Measurements from ENCODE around the gene ARHGAP15.

Gene ARHGAP15

DNA sequence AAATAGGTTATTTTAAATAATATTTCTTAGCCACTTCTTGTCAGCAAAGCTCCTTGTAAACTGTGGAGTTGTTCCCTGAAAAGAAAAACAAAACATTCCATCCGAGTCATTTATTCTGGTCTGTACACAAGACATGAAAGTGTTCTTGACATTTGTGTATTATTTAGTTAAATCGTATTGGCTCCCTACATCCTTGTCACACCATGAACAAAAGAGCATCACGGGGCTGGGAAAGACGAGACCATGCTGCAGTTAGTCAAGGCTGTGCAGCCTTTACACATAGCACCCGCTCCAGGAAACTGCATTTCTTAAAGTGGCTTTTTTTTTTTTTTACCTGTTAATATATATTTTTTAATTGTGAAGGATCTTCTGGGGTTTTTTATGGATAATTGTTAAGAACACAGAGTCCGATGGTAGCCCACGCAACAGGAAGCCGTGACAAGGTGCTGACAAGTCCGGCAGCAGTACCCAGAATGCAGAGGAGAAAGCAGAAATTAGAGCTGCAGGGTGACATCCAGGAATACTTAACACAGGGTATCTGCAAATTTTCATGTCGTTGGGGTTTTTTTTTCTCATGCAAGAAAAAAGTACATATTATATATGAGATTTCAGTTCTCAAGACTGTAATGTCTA, 588.4 kb downstream of the ARHGAP15 start:
- TF ChIP-seq L3MBTL2 (conservative IDR thresholded peaks at IDR 0.05): no peak
- TF ChIP-seq BHLHE40 (IDR thresholded peaks at IDR 0.05; ENCODE audit: borderline replicate concordance): no peak
- TF ChIP-seq, protein P1, sequence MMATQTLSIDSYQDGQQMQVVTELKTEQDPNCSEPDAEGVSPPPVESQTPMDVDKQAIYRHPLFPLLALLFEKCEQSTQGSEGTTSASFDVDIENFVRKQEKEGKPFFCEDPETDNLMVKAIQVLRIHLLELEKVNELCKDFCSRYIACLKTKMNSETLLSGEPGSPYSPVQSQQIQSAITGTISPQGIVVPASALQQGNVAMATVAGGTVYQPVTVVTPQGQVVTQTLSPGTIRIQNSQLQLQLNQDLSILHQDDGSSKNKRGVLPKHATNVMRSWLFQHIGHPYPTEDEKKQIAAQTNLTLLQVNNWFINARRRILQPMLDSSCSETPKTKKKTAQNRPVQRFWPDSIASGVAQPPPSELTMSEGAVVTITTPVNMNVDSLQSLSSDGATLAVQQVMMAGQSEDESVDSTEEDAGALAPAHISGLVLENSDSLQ (IDR thresholded peaks at IDR 0.05): no peak
- no peak for TF ChIP-seq LEF1 (IDR thresholded peaks at IDR 0.05; ENCODE audit: borderline replicate concordance)
- TF ChIP-seq SP1 (IDR thresholded peaks at IDR 0.05): no peak
- TF ChIP-seq ELF4 (IDR thresholded peaks at IDR 0.05): no peak
- no peak for TF ChIP-seq CTBP1 (IDR thresholded peaks at IDR 0.05; ENCODE audit: borderline replicate concordance)
- no peak for TF ChIP-seq FOXA1 (IDR thresholded peaks at IDR 0.05)
- TF ChIP-seq ARNT (IDR thresholded peaks at IDR 0.05): no peak
- no peak for DNase-seq (ENCODE audit: extremely low spot score)
- ChIA-PET POLR2A (no interaction called here), CTCF (interaction anchor here (1.0 kb wide), 1 partner anchor 24 kb away, joined by 3 read pairs; no protein-coding TSS in a partner anchor)

DNA sequence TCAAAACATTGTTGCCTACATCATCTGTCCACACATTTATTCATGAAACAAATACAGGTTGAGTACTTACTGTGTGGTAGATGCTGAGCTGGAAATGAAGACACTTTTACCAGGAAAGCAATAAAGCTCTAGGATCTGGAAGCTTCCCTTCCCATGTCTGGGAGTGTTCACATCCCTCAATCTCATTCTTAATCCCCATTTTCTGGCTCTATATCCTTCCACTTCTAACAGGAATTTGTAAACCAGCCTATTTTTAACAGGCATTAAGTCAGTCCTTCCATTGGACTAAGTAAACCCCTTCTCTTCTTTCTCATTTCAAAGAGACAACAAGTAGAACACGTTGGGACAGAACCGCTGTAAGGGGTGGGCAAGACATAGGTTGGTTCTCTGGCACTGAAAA, 589.5 kb downstream of the ARHGAP15 start:
- POLR2A ChIA-PET: no interaction called here
- TF ChIP-seq FOXK2 (IDR thresholded peaks at IDR 0.05) (no peak), FOXM1 (IDR thresholded peaks at IDR 0.05; ENCODE audit: borderline replicate concordance) (no peak), NFRKB (IDR thresholded peaks at IDR 0.05) (no peak), ARNT (IDR thresholded peaks at IDR 0.05) (no peak), SP1 (IDR thresholded peaks at IDR 0.05) (no peak), FOXA1 (IDR thresholded peaks at IDR 0.05) (no peak), CTBP1 (IDR thresholded peaks at IDR 0.05; ENCODE audit: borderline replicate concordance) (no peak), SUZ12 (IDR thresholded peaks at IDR 0.05) (no peak), BHLHE40 (IDR thresholded peaks at IDR 0.05; ENCODE audit: borderline replicate concordance) (no peak)
- CTCF ChIA-PET: interaction anchor here (1.0 kb wide), 1 partner anchor 23 kb away, joined by 3 read pairs; no protein-coding TSS in a partner anchor
- DNase-seq (ENCODE audit: extremely low spot score): no peak

DNA sequence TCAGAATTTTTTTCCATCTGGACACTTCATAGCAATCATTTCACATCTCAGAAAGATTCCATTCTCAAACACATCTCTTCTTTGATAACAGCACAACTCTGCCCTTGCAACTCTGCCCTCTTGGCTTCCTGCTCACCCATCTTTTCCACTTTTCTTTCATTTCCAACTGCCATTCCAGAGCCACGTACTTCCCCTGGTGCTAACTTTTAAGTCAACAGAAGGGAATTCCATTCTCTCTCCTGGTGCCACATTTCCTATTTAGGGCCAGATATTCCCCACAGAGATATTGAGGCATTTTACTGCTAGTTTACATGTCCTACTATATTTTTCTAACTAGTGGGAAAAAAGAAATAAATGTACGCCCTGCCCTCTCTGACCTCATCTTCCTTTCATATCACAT, 590.2 kb downstream of the ARHGAP15 start:
- CTCF ChIA-PET: no interaction called here
- DNase-seq (ENCODE audit: extremely low spot score): no peak
- TF ChIP-seq BHLHE40 (IDR thresholded peaks at IDR 0.05; ENCODE audit: borderline replicate concordance) (no peak), TARDBP (IDR thresholded peaks at IDR 0.05) (no peak), SUZ12 (IDR thresholded peaks at IDR 0.05) (no peak), FOXM1 (IDR thresholded peaks at IDR 0.05; ENCODE audit: borderline replicate concordance) (no peak), CTBP1 (IDR thresholded peaks at IDR 0.05; ENCODE audit: borderline replicate concordance) (no peak), HDGF (IDR thresholded peaks at IDR 0.05; ENCODE audit: borderline replicate concordance) (no peak), SP1 (IDR thresholded peaks at IDR 0.05) (no peak), FOXK2 (IDR thresholded peaks at IDR 0.05) (no peak), NFRKB (IDR thresholded peaks at IDR 0.05) (no peak), ARNT (IDR thresholded peaks at IDR 0.05) (no peak), ELF4 (IDR thresholded peaks at IDR 0.05) (no peak), LEF1 (IDR thresholded peaks at IDR 0.05; ENCODE audit: borderline replicate concordance) (no peak), L3MBTL2 (conservative IDR thresholded peaks at IDR 0.05) (no peak), FOXA1 (IDR thresholded peaks at IDR 0.05) (no peak), ZNF384 (IDR thresholded peaks at IDR 0.05) (no peak)
- TF ChIP-seq, protein P1 (IDR thresholded peaks at IDR 0.05): no peak
- POLR2A ChIA-PET: no interaction called here

DNA sequence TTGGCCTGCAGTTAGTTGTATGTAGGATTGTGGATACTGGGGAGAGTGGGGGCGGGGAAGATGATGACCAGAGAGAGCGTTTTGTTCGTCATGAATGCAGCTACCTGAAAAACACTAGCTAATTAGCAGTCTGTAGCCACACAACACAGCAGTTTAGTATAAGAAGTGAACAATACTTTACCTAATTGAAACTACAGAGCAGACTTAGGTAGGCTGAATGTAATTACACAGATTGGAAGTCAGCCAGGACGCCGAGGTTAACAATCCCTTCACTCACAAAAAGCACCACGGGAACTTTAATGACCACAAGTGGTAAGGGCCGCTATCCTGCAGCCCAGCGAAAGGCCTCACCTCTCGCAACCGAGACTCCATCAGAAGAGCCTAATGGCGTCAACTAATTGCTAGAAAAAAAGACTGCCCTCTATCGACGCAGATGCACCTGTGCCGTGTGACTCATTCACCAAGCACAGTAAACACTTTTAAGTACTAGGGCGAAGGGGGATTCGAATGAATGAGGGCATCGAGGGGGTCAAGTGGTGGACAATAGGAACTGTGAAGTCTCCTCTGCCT, 591.0 kb downstream of the ARHGAP15 start:
- ChIA-PET POLR2A (no interaction called here), CTCF (no interaction called here)
- peak; percentile 10 for DNase-seq (ENCODE audit: extremely low spot score)
- TF ChIP-seq ZNF384 (IDR thresholded peaks at IDR 0.05) (no peak), BHLHE40 (IDR thresholded peaks at IDR 0.05; ENCODE audit: borderline replicate concordance) (no peak), HDGF (IDR thresholded peaks at IDR 0.05; ENCODE audit: borderline replicate concordance) (no peak), NFRKB (IDR thresholded peaks at IDR 0.05) (no peak), SP1 (IDR thresholded peaks at IDR 0.05) (no peak), CTBP1 (IDR thresholded peaks at IDR 0.05; ENCODE audit: borderline replicate concordance) (no peak), FOXM1 (IDR thresholded peaks at IDR 0.05; ENCODE audit: borderline replicate concordance) (no peak), L3MBTL2 (conservative IDR thresholded peaks at IDR 0.05) (no peak), ARNT (IDR thresholded peaks at IDR 0.05) (no peak), FOXK2 (IDR thresholded peaks at IDR 0.05) (no peak), FOXA1 (IDR thresholded peaks at IDR 0.05) (no peak)
- TF ChIP-seq, protein P1 (IDR thresholded peaks at IDR 0.05): no peak

DNA sequence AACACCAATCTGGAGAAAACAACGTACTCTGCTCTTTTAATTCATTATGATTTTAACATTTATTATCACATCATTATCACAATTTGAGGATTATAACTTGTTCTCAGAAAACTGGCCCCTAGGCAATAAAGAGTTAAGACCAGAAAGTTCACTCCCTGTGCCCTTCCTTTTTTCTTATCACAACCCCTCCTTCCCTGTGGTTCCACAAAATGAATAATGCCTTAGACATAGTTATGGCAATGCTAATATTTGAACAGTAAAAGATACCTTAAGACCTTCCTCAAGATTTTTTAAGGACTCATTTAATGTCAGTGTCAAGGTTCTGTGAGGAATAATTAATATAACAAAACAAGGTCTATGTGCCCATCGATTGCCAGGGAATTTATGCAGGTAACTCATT, 596.2 kb downstream of the ARHGAP15 start:
- no peak for DNase-seq (ENCODE audit: extremely low spot score)
- ChIA-PET POLR2A (no interaction called here), CTCF (no interaction called here)
- TF ChIP-seq LEF1 (IDR thresholded peaks at IDR 0.05; ENCODE audit: borderline replicate concordance) (no peak), FOXM1 (IDR thresholded peaks at IDR 0.05; ENCODE audit: borderline replicate concordance) (no peak), BHLHE40 (IDR thresholded peaks at IDR 0.05; ENCODE audit: borderline replicate concordance) (no peak), ZNF384 (IDR thresholded peaks at IDR 0.05) (no peak), NFRKB (IDR thresholded peaks at IDR 0.05) (no peak), FOXK2 (IDR thresholded peaks at IDR 0.05) (no peak), HDGF (IDR thresholded peaks at IDR 0.05; ENCODE audit: borderline replicate concordance) (no peak), L3MBTL2 (conservative IDR thresholded peaks at IDR 0.05) (no peak), TARDBP (IDR thresholded peaks at IDR 0.05) (no peak), SP1 (IDR thresholded peaks at IDR 0.05) (no peak), FOXA1 (IDR thresholded peaks at IDR 0.05) (no peak), ARNT (IDR thresholded peaks at IDR 0.05) (no peak), ELF4 (IDR thresholded peaks at IDR 0.05) (no peak), CTBP1 (IDR thresholded peaks at IDR 0.05; ENCODE audit: borderline replicate concordance) (no peak), SUZ12 (IDR thresholded peaks at IDR 0.05) (no peak)
- TF ChIP-seq, protein P1 (IDR thresholded peaks at IDR 0.05): no peak

Measured in HEK293T (cell line).